HG03432 (cell line): ENCODE data around the gene MYO15A.
"Not testable (repeated sequence)": the region's sequence is repeated elsewhere in the genome, so short reads cannot be mapped to it uniquely, and the experiment has no call there.

Source experiments
- ATAC-seq: cut with Tn5 transposase; IDR thresholded peaks from one replicate; pipeline ENCODE4 v1.9.1; 2021; ENCODE audit warnings: mild to moderate bottlenecking, moderate library complexity; ENCODE audit not compliant: unreplicated experiment

MYO15A gene

GRCh38 chr17:18206962-18207361 is 98.4 kb downstream of the MYO15A start:
- ATAC-seq: no peak

- ATAC-seq: no peak
Observed at GRCh38 chr17:18208092-18208491, 99.5 kb downstream of the MYO15A start.

- no peak for ATAC-seq
Observed at GRCh38 chr17:18213666-18214270, 105.2 kb downstream of the MYO15A start.

GRCh38 chr17:18216906-18217305 is 108.3 kb downstream of the MYO15A start:
- ATAC-seq: not testable (repeated sequence)

- peak; percentile 52 for ATAC-seq
Observed at GRCh38 chr17:18217412-18218015, 109.0 kb downstream of the MYO15A start.

- no peak for ATAC-seq
Observed at GRCh38 chr17:18218756-18219415, 110.3 kb downstream of the MYO15A start.

GRCh38 chr17:18224053-18224386 is 115.5 kb downstream of the MYO15A start:
- ATAC-seq: no peak

- no peak for ATAC-seq
Observed at GRCh38 chr17:18224387-18225120, 116.0 kb downstream of the MYO15A start.

GRCh38 chr17:18225121-18225641 is 116.6 kb downstream of the MYO15A start, which contains the start of gene LLGL1:
LLGL1 (plus strand) TSS chr17:18225635; CDS start chr17:18225683, 48 bp downstream.
- peak; percentile 84 for ATAC-seq

- ATAC-seq: peak; percentile 26
Observed at GRCh38 chr17:18225642-18226283, 117.2 kb downstream of the MYO15A start.

GRCh38 chr17:18226284-18226945 is 117.9 kb downstream of the MYO15A start:
- no peak for ATAC-seq

GRCh38 chr17:18227635-18228034 is 119.1 kb downstream of the MYO15A start:
- ATAC-seq: no peak

- no peak for ATAC-seq
Observed at GRCh38 chr17:18228176-18228682, 119.7 kb downstream of the MYO15A start.

- ATAC-seq: no peak
Observed at GRCh38 chr17:18229254-18229653, 120.7 kb downstream of the MYO15A start.
